Measurements from ENCODE around the gene IPMK. TPM values are rescaled to one million over a fixed set of nuclear protein-coding genes. Genes with fewer than 3 reads are reported as not detected.
A peak's percentile ranks its signal among the peaks of the same experiment; 100 is the strongest.

The IPMK gene
- total RNA-seq, 1 experiment from 2014 or later, result 10.9 TPM

DNA sequence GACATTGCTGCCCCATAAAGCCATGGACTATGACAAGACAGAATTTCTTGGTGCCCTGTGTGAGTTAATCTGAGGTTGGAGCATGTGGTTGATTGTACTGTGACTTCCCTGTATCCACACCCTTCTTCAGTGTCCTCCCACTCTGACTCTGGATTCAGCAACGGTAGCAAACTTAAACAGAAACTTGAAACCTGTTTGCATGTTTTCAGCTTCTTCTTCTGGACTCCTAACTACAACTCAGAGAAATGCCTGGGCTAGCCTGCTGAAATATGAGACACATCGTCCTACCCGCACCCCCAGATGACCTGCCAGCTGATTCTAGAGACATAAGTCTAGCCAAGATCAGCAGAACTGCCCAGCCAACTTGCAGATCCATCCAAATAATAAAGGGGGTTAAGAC lies 78.4 kb downstream of the IPMK start:
- no peak overlapping the region for H3K4me3 Mint-ChIP-seq
- H3K36me3 Mint-ChIP-seq, result no peaks in the 10 kb centered on the region
- no peaks in the 10 kb centered on the region for H3K9me3 Mint-ChIP-seq
- no peaks in the 10 kb centered on the region for H3K27me3 Mint-ChIP-seq (ENCODE audit: low read depth)
- peaks cover 6% of the 10 kb centered on the region for H3K4me1 Mint-ChIP-seq
- ATAC-seq (peak; percentile 34), DNase-seq (ENCODE audit: low spot score) (no peak)
- TF ChIP-seq, protein P1, sequence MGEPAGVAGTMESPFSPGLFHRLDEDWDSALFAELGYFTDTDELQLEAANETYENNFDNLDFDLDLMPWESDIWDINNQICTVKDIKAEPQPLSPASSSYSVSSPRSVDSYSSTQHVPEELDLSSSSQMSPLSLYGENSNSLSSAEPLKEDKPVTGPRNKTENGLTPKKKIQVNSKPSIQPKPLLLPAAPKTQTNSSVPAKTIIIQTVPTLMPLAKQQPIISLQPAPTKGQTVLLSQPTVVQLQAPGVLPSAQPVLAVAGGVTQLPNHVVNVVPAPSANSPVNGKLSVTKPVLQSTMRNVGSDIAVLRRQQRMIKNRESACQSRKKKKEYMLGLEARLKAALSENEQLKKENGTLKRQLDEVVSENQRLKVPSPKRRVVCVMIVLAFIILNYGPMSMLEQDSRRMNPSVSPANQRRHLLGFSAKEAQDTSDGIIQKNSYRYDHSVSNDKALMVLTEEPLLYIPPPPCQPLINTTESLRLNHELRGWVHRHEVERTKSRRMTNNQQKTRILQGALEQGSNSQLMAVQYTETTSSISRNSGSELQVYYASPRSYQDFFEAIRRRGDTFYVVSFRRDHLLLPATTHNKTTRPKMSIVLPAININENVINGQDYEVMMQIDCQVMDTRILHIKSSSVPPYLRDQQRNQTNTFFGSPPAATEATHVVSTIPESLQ (CRISPR knock-in tag; IDR thresholded peaks at IDR 0.05), result no peak
- TF ChIP-seq ESRRA (CRISPR knock-in tag; IDR thresholded peaks at IDR 0.05; ENCODE audit: borderline replicate concordance) (no peak), ZNF121 (CRISPR knock-in tag; IDR thresholded peaks at IDR 0.05) (no peak)
- TF ChIP-seq, protein P2, sequence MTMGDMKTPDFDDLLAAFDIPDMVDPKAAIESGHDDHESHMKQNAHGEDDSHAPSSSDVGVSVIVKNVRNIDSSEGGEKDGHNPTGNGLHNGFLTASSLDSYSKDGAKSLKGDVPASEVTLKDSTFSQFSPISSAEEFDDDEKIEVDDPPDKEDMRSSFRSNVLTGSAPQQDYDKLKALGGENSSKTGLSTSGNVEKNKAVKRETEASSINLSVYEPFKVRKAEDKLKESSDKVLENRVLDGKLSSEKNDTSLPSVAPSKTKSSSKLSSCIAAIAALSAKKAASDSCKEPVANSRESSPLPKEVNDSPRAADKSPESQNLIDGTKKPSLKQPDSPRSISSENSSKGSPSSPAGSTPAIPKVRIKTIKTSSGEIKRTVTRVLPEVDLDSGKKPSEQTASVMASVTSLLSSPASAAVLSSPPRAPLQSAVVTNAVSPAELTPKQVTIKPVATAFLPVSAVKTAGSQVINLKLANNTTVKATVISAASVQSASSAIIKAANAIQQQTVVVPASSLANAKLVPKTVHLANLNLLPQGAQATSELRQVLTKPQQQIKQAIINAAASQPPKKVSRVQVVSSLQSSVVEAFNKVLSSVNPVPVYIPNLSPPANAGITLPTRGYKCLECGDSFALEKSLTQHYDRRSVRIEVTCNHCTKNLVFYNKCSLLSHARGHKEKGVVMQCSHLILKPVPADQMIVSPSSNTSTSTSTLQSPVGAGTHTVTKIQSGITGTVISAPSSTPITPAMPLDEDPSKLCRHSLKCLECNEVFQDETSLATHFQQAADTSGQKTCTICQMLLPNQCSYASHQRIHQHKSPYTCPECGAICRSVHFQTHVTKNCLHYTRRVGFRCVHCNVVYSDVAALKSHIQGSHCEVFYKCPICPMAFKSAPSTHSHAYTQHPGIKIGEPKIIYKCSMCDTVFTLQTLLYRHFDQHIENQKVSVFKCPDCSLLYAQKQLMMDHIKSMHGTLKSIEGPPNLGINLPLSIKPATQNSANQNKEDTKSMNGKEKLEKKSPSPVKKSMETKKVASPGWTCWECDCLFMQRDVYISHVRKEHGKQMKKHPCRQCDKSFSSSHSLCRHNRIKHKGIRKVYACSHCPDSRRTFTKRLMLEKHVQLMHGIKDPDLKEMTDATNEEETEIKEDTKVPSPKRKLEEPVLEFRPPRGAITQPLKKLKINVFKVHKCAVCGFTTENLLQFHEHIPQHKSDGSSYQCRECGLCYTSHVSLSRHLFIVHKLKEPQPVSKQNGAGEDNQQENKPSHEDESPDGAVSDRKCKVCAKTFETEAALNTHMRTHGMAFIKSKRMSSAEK (CRISPR knock-in tag; IDR thresholded peaks at IDR 0.05; ENCODE audit: borderline replicate concordance), result no peak
- TF ChIP-seq, protein P3, sequence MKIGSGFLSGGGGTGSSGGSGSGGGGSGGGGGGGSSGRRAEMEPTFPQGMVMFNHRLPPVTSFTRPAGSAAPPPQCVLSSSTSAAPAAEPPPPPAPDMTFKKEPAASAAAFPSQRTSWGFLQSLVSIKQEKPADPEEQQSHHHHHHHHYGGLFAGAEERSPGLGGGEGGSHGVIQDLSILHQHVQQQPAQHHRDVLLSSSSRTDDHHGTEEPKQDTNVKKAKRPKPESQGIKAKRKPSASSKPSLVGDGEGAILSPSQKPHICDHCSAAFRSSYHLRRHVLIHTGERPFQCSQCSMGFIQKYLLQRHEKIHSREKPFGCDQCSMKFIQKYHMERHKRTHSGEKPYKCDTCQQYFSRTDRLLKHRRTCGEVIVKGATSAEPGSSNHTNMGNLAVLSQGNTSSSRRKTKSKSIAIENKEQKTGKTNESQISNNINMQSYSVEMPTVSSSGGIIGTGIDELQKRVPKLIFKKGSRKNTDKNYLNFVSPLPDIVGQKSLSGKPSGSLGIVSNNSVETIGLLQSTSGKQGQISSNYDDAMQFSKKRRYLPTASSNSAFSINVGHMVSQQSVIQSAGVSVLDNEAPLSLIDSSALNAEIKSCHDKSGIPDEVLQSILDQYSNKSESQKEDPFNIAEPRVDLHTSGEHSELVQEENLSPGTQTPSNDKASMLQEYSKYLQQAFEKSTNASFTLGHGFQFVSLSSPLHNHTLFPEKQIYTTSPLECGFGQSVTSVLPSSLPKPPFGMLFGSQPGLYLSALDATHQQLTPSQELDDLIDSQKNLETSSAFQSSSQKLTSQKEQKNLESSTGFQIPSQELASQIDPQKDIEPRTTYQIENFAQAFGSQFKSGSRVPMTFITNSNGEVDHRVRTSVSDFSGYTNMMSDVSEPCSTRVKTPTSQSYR (CRISPR knock-in tag; IDR thresholded peaks at IDR 0.05), result no peak
- ChIA-PET CTCF (interaction anchor here (1.0 kb wide), 1 partner anchor 342 kb away, joined by 3 read pairs; no protein-coding TSS in a partner anchor), POLR2A (no interaction called here)
- no peak overlapping the region for H3K27ac Mint-ChIP-seq

DNA sequence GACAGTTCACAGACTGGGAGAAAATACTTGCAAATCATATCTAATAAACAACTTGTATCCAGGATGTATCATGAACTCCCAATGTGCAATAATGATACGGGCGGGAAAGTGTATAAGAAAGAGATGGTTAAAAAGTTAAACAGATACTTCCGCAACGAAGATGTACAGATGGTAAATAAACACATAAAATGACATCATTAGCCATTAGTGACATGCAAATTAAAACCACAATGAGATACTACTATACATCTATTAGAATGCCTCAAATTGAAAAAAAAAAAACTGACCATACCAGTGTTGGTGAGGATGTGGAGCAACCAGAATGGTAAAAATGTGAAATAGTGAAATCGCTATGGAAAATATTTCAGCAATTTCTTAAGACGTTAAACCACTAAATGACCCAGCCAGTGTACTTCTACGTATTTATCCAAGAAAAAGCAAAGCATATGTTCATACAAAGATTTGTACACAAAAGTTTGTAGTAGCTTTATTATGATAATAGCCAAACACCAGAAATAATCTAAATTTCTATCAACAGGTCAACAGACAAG lies 83.5 kb downstream of the IPMK start:
- Mint-ChIP-seq H3K27ac (no peak overlapping the region), H3K9me3 (no peaks in the 10 kb centered on the region), H3K36me3 (no peaks in the 10 kb centered on the region), H3K4me3 (no peak overlapping the region), H3K4me1 (peaks cover 2% of the 10 kb centered on the region), H3K27me3 (ENCODE audit: low read depth) (no peaks in the 10 kb centered on the region)
- ATAC-seq (no peak), DNase-seq (ENCODE audit: low spot score) (no peak)
- no peak for TF ChIP-seq FOXP1 (CRISPR knock-in tag; IDR thresholded peaks at IDR 0.05; ENCODE audit: borderline replicate concordance)
- CTCF ChIA-PET, result no interaction called here
- POLR2A ChIA-PET, result no interaction called here

DNA sequence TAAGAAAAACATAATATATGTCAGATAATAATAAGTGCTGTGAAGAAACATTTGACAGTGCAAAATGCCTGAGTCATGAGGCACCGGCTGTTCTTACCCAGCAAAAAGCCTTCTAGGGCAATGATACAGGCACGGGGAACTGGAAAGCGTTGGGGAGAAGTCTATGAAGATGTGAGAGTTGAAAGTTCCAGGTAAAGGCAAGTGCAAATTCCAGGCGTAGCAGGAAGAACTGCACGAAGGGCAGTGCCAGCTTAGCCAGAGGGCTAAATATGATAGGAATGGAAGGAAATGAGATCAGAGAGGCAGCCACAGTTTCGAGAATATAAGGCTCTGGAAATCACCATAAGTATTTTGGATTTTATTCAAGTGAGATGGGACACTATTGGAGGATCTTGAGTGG lies 87.0 kb downstream of the IPMK start:
- Mint-ChIP-seq H3K9me3 (no peaks in the 10 kb centered on the region), H3K27me3 (ENCODE audit: low read depth) (no peaks in the 10 kb centered on the region), H3K36me3 (no peaks in the 10 kb centered on the region), H3K4me3 (no peak overlapping the region), H3K27ac (no peak overlapping the region), H3K4me1 (no peaks in the 10 kb centered on the region)
- DNase-seq (ENCODE audit: low spot score) (no peak), ATAC-seq (no peak)
- ChIA-PET POLR2A (no interaction called here), CTCF (interaction anchor here (1.1 to 1.4 kb wide), 2 partner anchors 88 to 110 kb away, joined by 3 to 4 read pairs; partner anchors contain the start of gene CISD1)
- TF ChIP-seq, protein P4, sequence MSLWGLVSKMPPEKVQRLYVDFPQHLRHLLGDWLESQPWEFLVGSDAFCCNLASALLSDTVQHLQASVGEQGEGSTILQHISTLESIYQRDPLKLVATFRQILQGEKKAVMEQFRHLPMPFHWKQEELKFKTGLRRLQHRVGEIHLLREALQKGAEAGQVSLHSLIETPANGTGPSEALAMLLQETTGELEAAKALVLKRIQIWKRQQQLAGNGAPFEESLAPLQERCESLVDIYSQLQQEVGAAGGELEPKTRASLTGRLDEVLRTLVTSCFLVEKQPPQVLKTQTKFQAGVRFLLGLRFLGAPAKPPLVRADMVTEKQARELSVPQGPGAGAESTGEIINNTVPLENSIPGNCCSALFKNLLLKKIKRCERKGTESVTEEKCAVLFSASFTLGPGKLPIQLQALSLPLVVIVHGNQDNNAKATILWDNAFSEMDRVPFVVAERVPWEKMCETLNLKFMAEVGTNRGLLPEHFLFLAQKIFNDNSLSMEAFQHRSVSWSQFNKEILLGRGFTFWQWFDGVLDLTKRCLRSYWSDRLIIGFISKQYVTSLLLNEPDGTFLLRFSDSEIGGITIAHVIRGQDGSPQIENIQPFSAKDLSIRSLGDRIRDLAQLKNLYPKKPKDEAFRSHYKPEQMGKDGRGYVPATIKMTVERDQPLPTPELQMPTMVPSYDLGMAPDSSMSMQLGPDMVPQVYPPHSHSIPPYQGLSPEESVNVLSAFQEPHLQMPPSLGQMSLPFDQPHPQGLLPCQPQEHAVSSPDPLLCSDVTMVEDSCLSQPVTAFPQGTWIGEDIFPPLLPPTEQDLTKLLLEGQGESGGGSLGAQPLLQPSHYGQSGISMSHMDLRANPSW (CRISPR knock-in tag; conservative IDR thresholded peaks at IDR 0.05; ENCODE audit: low read depth), result no peak
- TF ChIP-seq, protein P5, sequence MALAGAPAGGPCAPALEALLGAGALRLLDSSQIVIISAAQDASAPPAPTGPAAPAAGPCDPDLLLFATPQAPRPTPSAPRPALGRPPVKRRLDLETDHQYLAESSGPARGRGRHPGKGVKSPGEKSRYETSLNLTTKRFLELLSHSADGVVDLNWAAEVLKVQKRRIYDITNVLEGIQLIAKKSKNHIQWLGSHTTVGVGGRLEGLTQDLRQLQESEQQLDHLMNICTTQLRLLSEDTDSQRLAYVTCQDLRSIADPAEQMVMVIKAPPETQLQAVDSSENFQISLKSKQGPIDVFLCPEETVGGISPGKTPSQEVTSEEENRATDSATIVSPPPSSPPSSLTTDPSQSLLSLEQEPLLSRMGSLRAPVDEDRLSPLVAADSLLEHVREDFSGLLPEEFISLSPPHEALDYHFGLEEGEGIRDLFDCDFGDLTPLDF (CRISPR knock-in tag; IDR thresholded peaks at IDR 0.05), result no peak
- TF ChIP-seq ZNF263 (CRISPR knock-in tag; IDR thresholded peaks at IDR 0.05; ENCODE audit: low read depth), result no peak
- TF ChIP-seq ELF4 (CRISPR knock-in tag; IDR thresholded peaks at IDR 0.05; ENCODE audit: low read depth), result no peak
- TF ChIP-seq PRRX2 (CRISPR knock-in tag; IDR thresholded peaks at IDR 0.05), result no peak
- no peak for TF ChIP-seq RELA (CRISPR knock-in tag; IDR thresholded peaks at IDR 0.05; ENCODE audit: borderline replicate concordance)

Data from WTC11 (cell line).